ENCODE data around the gene EXOC2. TPM values are rescaled to one million over a fixed set of nuclear protein-coding genes. Genes with fewer than 3 reads are reported as not detected.

Gene EXOC2
- total and polyA plus RNA-seq, 10 of the 15 experiments (the other 5 are each of a cell fraction or from before 2014, with no cell fraction given): 8.7 to 32.8 (median 20.7) TPM

- ChIA-PET CTCF (interaction anchor here (0.9 to 4.0 kb wide), 4 partner anchors 9 to 426 kb away, joined by 3 to 22 read pairs (median 4); no protein-coding TSS in a partner anchor), RAD21 (ENCODE audit: unreplicated experiment) (interaction anchor here (1.1 to 1.3 kb wide), 2 partner anchors 9 to 356 kb away, joined by 3 to 5 read pairs; no protein-coding TSS in a partner anchor), SMC1A (ENCODE audit: uncharacterized antibody, unreplicated experiment) (interaction anchor here (0.9 to 2.4 kb wide), 4 partner anchors 9 to 196 kb away, joined by 3 to 9 read pairs (median 6); no protein-coding TSS in a partner anchor), POLR2A (no interaction called here)
- Histone ChIP-seq H3K27ac (ENCODE audit: control insufficient read depth, insufficient read depth) (no peak overlapping the region), H3K4me2 (ENCODE audit: control insufficient read depth, insufficient read depth) (no peak overlapping the region), H2AFZ (ENCODE audit: control insufficient read depth, low read depth, low read length) (no peak overlapping the region), H3K36me3 (ENCODE audit: control insufficient read depth in 2 of 2, insufficient read depth in 2 of 2, low read length in 1 of 2) (peaks cover 0 to 2% of the 10 kb centered on the region in 2 experiments; a peak in 1 of 4 replicates), H3K4me3 (no peak overlapping the region), H3K9ac (ENCODE audit: control insufficient read depth, insufficient read depth, low read length) (no peak overlapping the region), H3K4me1 (ENCODE audit: control insufficient read depth, insufficient read depth, low read length) (no peaks in the 10 kb centered on the region), H4K20me1 (ENCODE audit: control insufficient read depth, insufficient read depth) (no peaks in the 10 kb centered on the region), H3K79me2 (ENCODE audit: control insufficient read depth, insufficient read depth, low read length) (no peaks in the 10 kb centered on the region), H3K9me3 (replicated peaks; ENCODE audit: control insufficient read depth, insufficient read depth, low read length) (no peaks in the 10 kb centered on the region), H3K27me3 (replicated peaks in 1 of 2; ENCODE audit: control insufficient read depth in 2 of 2, insufficient read depth in 2 of 2, low read length in 1 of 2) (no peaks in the 10 kb centered on the region)
- no TSS peak for BruUV-seq (replicated peaks)
- TF ChIP-seq TCF7 (IDR thresholded peaks at IDR 0.05; ENCODE audit: borderline replicate concordance) (no peak), FOS (IDR thresholded peaks at IDR 0.05; ENCODE audit: borderline replicate concordance, extremely low read depth, insufficient read length) (no peak), ZNF24 (IDR thresholded peaks at IDR 0.05) (no peak), MLLT1 (IDR thresholded peaks at IDR 0.05) (no peak), IKZF1 (conservative IDR thresholded peaks at IDR 0.05) (no peak), MEF2B (IDR thresholded peaks at IDR 0.05; ENCODE audit: partially characterized antibody, poor library complexity, severe bottlenecking) (no peak), SMARCA5 (IDR thresholded peaks at IDR 0.05) (no peak), RELA (IDR thresholded peaks at IDR 0.05; ENCODE audit: borderline replicate concordance, partially characterized antibody) (no peak), JUND (IDR thresholded peaks at IDR 0.05; ENCODE audit: low read depth, low read length) (no peak), GATAD2B (conservative IDR thresholded peaks at IDR 0.05; ENCODE audit: low read depth) (no peak), RAD51 (IDR thresholded peaks at IDR 0.05) (no peak)
- FAIRE-seq (no peak), ATAC-seq (no peak), DNase-seq (ENCODE audit: low read depth, low spot score) (no peak)
- intact Hi-C loops (cut with micrococcal nuclease; ENCODE audit: unreplicated experiment): no loop called here
- in situ Hi-C loops (cut with MboI): no loop called here
- 75% methylated on average over 6 of the region's 6 CpGs for WGBS (ENCODE audit: insufficient coverage, insufficient replicate concordance, low lambda C conversion rate, missing lambda C conversion rate)
Measured at GRCh38 chr6:583635-584034, 109.3 kb downstream of the EXOC2 start.
